ENCODE measurements around the gene PTPRT.

PTPRT gene

GRCh38 chr20:42380287-42380686 lies 809.4 kb downstream of the PTPRT start:
- Histone ChIP-seq H3K4me3 (ENCODE audit: insufficient read depth, low read length, poor library complexity, severe bottlenecking) (no peak overlapping the region), H3K27me3 (ENCODE audit: low read length) (no peaks in the 10 kb centered on the region), H3K79me2 (ENCODE audit: insufficient read depth, low read length) (no peaks in the 10 kb centered on the region), H3K9me3 (ENCODE audit: insufficient read depth, low read length) (no peaks in the 10 kb centered on the region), H3K36me3 (ENCODE audit: low read length) (no peaks in the 10 kb centered on the region), H3K9ac (ENCODE audit: low read length) (no peak overlapping the region), H3F3A (ENCODE audit: insufficient read depth) (no peaks in the 10 kb centered on the region), H2AFZ (ENCODE audit: low read depth, low read length, severe bottlenecking) (no peak overlapping the region), H3K4me2 (ENCODE audit: low read depth, low read length, poor library complexity, severe bottlenecking) (no peak overlapping the region), H3K9me2 (replicated peaks; ENCODE audit: insufficient read depth, low read length) (no peaks in the 10 kb centered on the region), H3K27ac (ENCODE audit: low read depth, low read length) (no peak overlapping the region), H4K20me1 (ENCODE audit: low read depth, low read length) (no peaks in the 10 kb centered on the region)
- no peak for TF ChIP-seq CTCF (IDR thresholded peaks at IDR 0.05; ENCODE audit: insufficient read depth, low read length, poor library complexity, severe bottlenecking)
- no peak for TF ChIP-seq EZH2phosphoT487 (conservative IDR thresholded peaks at IDR 0.05; ENCODE audit: low read length)

- Histone ChIP-seq H3K4me2 (ENCODE audit: low read depth, low read length, poor library complexity, severe bottlenecking) (no peak overlapping the region), H3K9ac (ENCODE audit: low read length) (no peak overlapping the region), H4K20me1 (ENCODE audit: low read depth, low read length) (no peaks in the 10 kb centered on the region), H3F3A (ENCODE audit: insufficient read depth) (no peaks in the 10 kb centered on the region), H3K4me3 (ENCODE audit: insufficient read depth, low read length, poor library complexity, severe bottlenecking) (no peak overlapping the region), H3K9me2 (replicated peaks; ENCODE audit: insufficient read depth, low read length) (no peaks in the 10 kb centered on the region), H2AFZ (ENCODE audit: low read depth, low read length, severe bottlenecking) (no peak overlapping the region), H3K27me3 (ENCODE audit: low read length) (no peaks in the 10 kb centered on the region), H3K36me3 (ENCODE audit: low read length) (no peaks in the 10 kb centered on the region), H3K79me2 (ENCODE audit: insufficient read depth, low read length) (no peaks in the 10 kb centered on the region), H3K27ac (ENCODE audit: low read depth, low read length) (no peak overlapping the region), H3K9me3 (ENCODE audit: insufficient read depth, low read length) (no peaks in the 10 kb centered on the region)
- TF ChIP-seq CTCF (IDR thresholded peaks at IDR 0.05; ENCODE audit: insufficient read depth, low read length, poor library complexity, severe bottlenecking) = no peak
- TF ChIP-seq EZH2phosphoT487 (conservative IDR thresholded peaks at IDR 0.05; ENCODE audit: low read length) = no peak
Measured at GRCh38 chr20:42379385-42379784, 810.3 kb downstream of the PTPRT start.

GRCh38 chr20:42378826-42379225 lies 810.9 kb downstream of the PTPRT start:
- H3K27me3 ChIP-seq (ENCODE audit: low read length) = no peaks in the 10 kb centered on the region
- no peaks in the 10 kb centered on the region for H3K36me3 ChIP-seq (ENCODE audit: low read length)
- H3K27ac ChIP-seq (ENCODE audit: low read depth, low read length) = no peak overlapping the region
- TF ChIP-seq CTCF (IDR thresholded peaks at IDR 0.05; ENCODE audit: insufficient read depth, low read length, poor library complexity, severe bottlenecking) (no peak), EZH2phosphoT487 (conservative IDR thresholded peaks at IDR 0.05; ENCODE audit: low read length) (no peak)
- no peaks in the 10 kb centered on the region for H3F3A ChIP-seq (ENCODE audit: insufficient read depth)
- H3K9me2 ChIP-seq (replicated peaks; ENCODE audit: insufficient read depth, low read length) = no peaks in the 10 kb centered on the region
- no peaks in the 10 kb centered on the region for H4K20me1 ChIP-seq (ENCODE audit: low read depth, low read length)
- no peak overlapping the region for H3K4me3 ChIP-seq (ENCODE audit: insufficient read depth, low read length, poor library complexity, severe bottlenecking)
- H3K4me2 ChIP-seq (ENCODE audit: low read depth, low read length, poor library complexity, severe bottlenecking) = no peak overlapping the region
- no peaks in the 10 kb centered on the region for H3K79me2 ChIP-seq (ENCODE audit: insufficient read depth, low read length)
- no peak overlapping the region for H2AFZ ChIP-seq (ENCODE audit: low read depth, low read length, severe bottlenecking)
- H3K9me3 ChIP-seq (ENCODE audit: insufficient read depth, low read length) = no peaks in the 10 kb centered on the region
- H3K9ac ChIP-seq (ENCODE audit: low read length) = no peak overlapping the region

All from SU-DHL-6 (cell line).